H1 (cell line): ENCODE data around the gene TMEM132A. TPM values are rescaled to one million over a fixed set of nuclear protein-coding genes. Genes with fewer than 3 reads are reported as not detected.

ENCODE experiments used
- BCL11A ChIP-seq, 2 experiments: IDR thresholded peaks; one replicate each; pipeline ENCODE4 v1.6.1; 2011; ENCODE audit warnings: low read depth in 2 of 2, low read length in 2 of 2, mild to moderate bottlenecking in 2 of 2
- EGR1 ChIP-seq: IDR thresholded peaks from 2 replicates; pipeline ENCODE4 v1.6.1; 2011; ENCODE audit warnings: low read depth, low read length, borderline replicate concordance
- HDAC2 ChIP-seq, 2 experiments: fragments of 300-600 bp in 1 of 2; sonication (generic) in 1 of 2; IDR thresholded peaks; 2 replicates each; pipeline ENCODE4 v1.6.1; 2011 to 2012; ENCODE audit warnings: low read depth in 2 of 2, low read length in 2 of 2, mild to moderate bottlenecking in 2 of 2, moderate library complexity in 2 of 2, borderline replicate concordance in 1 of 2, inconsistent platforms in 1 of 2
- POU5F1 ChIP-seq: IDR thresholded peaks from 2 replicates; pipeline ENCODE4 v1.6.1; 2011; ENCODE audit warnings: low read depth, mild to moderate bottlenecking, low read length, moderate library complexity
- RNF2 ChIP-seq: fragments of 200-900, 300-1000 bp; sonication (generic); IDR thresholded peaks from 2 replicates; pipeline ENCODE4 v1.7.1; 2016; ENCODE audit warnings: borderline replicate concordance, low read depth, mild to moderate bottlenecking, antibody characterized with exemption, low read length; ENCODE audit not compliant: poor library complexity, severe bottlenecking; ENCODE audit errors: missing control alignments
- SIRT6 ChIP-seq: IDR thresholded peaks from one replicate; pipeline ENCODE4 v1.7.1; 2012; ENCODE audit warnings: low read length, inconsistent platforms
- SUZ12 ChIP-seq: fragments of 200-600 bp; sonication (generic); IDR thresholded peaks from 2 replicates; pipeline ENCODE4 v1.6.1; 2012; ENCODE audit warnings: mild to moderate bottlenecking, inconsistent platforms, low read length, moderate library complexity, mixed read lengths
- TAF1 ChIP-seq: IDR thresholded peaks from 2 replicates; pipeline ENCODE4 v1.6.1; 2011; ENCODE audit warnings: mild to moderate bottlenecking, low read depth, low read length
- TEAD4 ChIP-seq: IDR thresholded peaks from 2 replicates; pipeline ENCODE4 v1.6.1; 2012; ENCODE audit warnings: low read depth, low read length, inconsistent platforms, mixed read lengths
- polyA plus RNA-seq, 7 experiments: library from polyadenylated mRNA; depleted of rRNA in 3 of 7; stranded (reverse) in 5 of 7; unstranded in 2 of 7; fragments of >200 nt in 5 of 7; fragments of 200-250 nt in 2 of 7; gene quantifications; 1 replicate in 5 of 7; 2 replicates in 1 of 7; 4 replicates in 1 of 7; pipeline versions ENCODE4 v1.2.1 to v1.2.3, GENCODE V29; 2011 to 2013; ENCODE audit warnings: missing spikeins in 2 of 7, mixed read lengths in 2 of 7
- total RNA-seq: library from RNA; stranded (reverse); fragmentation: NEBNext Ultra II Directional; extraction: Animal tissue kit (Norgen Biotek cat#: 25700); gene quantifications from 2 replicates; pipeline ENCODE4 v1.2.1, GENCODE V29; 2021
- TF ChIP-seq, protein P1 (sequence below): fragments of 300-600 bp; sonication (generic); IDR thresholded peaks from 2 replicates; pipeline ENCODE4 v1.7.1; 2012; ENCODE audit warnings: low read length, moderate library complexity, mild to moderate bottlenecking, inconsistent platforms; ENCODE audit not compliant: insufficient replicate concordance

The TMEM132A gene
- total and polyA plus RNA-seq, 2 of the 8 experiments (the other 6 are each of a cell fraction or from before 2014, with no cell fraction given): 46.6 to 97.9 TPM

DNA sequence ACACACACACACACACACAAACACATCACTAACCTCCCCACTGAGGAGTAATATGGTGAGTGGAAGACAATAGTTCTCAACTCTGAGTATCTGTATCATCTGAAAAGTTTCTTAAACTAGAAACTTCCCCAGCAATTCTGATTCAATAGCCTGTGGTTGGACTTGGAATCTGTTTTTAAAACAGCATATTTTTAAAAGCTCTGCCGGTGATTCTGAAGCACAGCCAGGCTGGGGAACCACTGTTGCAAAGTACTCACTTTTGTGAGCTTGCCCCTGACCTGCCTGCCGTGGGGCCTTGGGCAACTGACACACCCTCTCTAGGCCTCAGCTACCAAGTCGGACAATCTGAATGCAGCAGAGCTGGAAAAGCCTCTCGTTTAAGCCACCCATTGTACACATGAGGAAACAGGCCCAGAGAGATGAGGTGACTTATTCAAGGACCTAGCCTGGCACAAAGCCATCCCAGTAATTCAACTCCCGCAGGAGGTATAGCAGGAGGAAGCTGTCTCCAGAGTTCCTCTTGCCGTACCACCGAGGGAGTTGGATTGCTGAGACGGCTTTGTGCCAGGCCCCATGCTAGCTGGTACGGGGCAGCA is 18.8 kb downstream of the TMEM132A start (continued):
- TF ChIP-seq, protein P1, sequence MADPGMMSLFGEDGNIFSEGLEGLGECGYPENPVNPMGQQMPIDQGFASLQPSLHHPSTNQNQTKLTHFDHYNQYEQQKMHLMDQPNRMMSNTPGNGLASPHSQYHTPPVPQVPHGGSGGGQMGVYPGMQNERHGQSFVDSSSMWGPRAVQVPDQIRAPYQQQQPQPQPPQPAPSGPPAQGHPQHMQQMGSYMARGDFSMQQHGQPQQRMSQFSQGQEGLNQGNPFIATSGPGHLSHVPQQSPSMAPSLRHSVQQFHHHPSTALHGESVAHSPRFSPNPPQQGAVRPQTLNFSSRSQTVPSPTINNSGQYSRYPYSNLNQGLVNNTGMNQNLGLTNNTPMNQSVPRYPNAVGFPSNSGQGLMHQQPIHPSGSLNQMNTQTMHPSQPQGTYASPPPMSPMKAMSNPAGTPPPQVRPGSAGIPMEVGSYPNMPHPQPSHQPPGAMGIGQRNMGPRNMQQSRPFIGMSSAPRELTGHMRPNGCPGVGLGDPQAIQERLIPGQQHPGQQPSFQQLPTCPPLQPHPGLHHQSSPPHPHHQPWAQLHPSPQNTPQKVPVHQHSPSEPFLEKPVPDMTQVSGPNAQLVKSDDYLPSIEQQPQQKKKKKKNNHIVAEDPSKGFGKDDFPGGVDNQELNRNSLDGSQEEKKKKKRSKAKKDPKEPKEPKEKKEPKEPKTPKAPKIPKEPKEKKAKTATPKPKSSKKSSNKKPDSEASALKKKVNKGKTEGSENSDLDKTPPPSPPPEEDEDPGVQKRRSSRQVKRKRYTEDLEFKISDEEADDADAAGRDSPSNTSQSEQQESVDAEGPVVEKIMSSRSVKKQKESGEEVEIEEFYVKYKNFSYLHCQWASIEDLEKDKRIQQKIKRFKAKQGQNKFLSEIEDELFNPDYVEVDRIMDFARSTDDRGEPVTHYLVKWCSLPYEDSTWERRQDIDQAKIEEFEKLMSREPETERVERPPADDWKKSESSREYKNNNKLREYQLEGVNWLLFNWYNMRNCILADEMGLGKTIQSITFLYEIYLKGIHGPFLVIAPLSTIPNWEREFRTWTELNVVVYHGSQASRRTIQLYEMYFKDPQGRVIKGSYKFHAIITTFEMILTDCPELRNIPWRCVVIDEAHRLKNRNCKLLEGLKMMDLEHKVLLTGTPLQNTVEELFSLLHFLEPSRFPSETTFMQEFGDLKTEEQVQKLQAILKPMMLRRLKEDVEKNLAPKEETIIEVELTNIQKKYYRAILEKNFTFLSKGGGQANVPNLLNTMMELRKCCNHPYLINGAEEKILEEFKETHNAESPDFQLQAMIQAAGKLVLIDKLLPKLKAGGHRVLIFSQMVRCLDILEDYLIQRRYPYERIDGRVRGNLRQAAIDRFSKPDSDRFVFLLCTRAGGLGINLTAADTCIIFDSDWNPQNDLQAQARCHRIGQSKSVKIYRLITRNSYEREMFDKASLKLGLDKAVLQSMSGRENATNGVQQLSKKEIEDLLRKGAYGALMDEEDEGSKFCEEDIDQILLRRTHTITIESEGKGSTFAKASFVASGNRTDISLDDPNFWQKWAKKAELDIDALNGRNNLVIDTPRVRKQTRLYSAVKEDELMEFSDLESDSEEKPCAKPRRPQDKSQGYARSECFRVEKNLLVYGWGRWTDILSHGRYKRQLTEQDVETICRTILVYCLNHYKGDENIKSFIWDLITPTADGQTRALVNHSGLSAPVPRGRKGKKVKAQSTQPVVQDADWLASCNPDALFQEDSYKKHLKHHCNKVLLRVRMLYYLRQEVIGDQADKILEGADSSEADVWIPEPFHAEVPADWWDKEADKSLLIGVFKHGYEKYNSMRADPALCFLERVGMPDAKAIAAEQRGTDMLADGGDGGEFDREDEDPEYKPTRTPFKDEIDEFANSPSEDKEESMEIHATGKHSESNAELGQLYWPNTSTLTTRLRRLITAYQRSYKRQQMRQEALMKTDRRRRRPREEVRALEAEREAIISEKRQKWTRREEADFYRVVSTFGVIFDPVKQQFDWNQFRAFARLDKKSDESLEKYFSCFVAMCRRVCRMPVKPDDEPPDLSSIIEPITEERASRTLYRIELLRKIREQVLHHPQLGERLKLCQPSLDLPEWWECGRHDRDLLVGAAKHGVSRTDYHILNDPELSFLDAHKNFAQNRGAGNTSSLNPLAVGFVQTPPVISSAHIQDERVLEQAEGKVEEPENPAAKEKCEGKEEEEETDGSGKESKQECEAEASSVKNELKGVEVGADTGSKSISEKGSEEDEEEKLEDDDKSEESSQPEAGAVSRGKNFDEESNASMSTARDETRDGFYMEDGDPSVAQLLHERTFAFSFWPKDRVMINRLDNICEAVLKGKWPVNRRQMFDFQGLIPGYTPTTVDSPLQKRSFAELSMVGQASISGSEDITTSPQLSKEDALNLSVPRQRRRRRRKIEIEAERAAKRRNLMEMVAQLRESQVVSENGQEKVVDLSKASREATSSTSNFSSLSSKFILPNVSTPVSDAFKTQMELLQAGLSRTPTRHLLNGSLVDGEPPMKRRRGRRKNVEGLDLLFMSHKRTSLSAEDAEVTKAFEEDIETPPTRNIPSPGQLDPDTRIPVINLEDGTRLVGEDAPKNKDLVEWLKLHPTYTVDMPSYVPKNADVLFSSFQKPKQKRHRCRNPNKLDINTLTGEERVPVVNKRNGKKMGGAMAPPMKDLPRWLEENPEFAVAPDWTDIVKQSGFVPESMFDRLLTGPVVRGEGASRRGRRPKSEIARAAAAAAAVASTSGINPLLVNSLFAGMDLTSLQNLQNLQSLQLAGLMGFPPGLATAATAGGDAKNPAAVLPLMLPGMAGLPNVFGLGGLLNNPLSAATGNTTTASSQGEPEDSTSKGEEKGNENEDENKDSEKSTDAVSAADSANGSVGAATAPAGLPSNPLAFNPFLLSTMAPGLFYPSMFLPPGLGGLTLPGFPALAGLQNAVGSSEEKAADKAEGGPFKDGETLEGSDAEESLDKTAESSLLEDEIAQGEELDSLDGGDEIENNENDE: no peak
- no peak for TF ChIP-seq TEAD4
- no peak for TF ChIP-seq RNF2
- no peak for TF ChIP-seq BCL11A (IDR thresholded peaks at IDR 0.05; ENCODE audit: low read depth in 2 of 2, low read length in 2 of 2)
- no peak for TF ChIP-seq EGR1
- TF ChIP-seq TAF1: no peak
- no peak for TF ChIP-seq POU5F1
- no peak for TF ChIP-seq SIRT6
- no peak for TF ChIP-seq HDAC2 (IDR thresholded peaks at IDR 0.05; ENCODE audit: borderline replicate concordance in 1 of 2, low read depth in 2 of 2, low read length in 2 of 2)
- TF ChIP-seq SUZ12: no peak
- TF ChIP-seq, all 59 proteins: peak for 0
